GM18868 (cell line): ENCODE results near the gene LDLRAD3.

Experiments used
- ATAC-seq: cut with Tn5 transposase; IDR thresholded peaks from one replicate; pipeline ENCODE4 v1.9.1; 2021; ENCODE audit warnings: mild to moderate bottlenecking, moderate library complexity; ENCODE audit not compliant: unreplicated experiment

Gene LDLRAD3

DNA sequence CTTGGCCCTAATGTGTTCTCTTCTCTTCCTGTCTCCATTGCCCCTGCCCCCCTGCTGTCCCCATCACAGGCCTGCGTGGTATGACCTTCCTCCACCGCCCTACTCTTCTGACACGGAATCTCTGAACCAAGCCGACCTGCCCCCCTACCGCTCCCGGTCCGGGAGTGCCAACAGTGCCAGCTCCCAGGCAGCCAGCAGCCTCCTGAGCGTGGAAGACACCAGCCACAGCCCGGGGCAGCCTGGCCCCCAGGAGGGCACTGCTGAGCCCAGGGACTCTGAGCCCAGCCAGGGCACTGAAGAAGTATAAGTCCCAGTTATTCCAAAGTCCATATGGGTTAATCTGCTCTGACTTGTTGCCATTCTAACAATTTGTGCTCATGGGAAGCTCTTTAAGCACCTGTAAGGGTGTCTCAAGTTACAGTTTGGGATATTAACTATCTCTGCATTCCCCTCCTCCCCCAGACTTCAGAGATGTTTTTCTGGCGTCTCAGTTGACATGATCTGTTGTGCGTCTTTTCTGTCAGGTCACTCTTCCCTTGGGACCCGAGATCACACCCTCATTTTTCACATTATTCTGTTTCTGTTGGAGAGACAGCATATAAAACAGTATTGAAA is 285.3 kb downstream of the LDLRAD3 start:
- ATAC-seq, result no peak

- ATAC-seq, result no peak
These were observed 287.2 kb downstream of the LDLRAD3 start for GRCh38 chr11:36230779-36231699.

- ATAC-seq, result no peak
These were observed 289.3 kb downstream of the LDLRAD3 start for GRCh38 chr11:36233204-36233603.

DNA sequence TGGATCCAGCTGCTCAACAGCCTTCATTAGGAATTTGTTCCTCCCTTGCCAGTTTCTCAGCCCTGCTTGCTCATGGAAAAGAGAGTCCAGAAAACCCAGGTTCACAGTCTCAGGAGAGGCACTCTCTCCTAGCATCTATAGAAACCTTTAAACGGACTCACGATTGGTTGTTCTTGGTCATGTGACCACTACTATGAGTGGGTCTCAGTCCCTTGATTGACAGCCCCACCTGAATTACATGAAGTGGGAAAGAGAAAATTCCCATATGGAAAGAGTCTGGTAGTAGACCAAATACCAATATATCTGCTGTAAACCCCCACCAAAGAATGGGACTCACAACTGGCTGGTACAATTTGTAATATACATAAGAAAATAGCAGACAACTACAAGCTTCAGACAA is 291.0 kb downstream of the LDLRAD3 start:
- ATAC-seq, result no peak

DNA sequence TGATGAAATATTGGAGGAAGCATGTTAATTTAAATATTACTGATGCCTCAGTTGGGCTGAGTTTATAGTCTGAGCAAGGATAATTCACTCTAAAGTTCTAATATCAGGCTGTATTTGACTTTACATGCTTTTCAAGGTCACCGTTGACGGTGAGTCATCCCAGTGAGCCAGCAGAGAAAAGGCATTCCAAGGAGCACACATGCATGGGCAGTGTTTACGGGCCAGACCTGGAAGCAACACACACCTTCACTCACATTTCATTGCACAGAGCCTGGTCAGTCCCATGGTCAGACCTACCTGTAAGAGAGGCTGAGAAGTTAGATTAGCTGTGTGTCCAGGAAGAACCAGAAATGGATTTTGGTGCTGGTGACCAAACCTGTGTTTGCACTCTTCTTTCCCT is 291.9 kb downstream of the LDLRAD3 start:
- ATAC-seq, result no peak

DNA sequence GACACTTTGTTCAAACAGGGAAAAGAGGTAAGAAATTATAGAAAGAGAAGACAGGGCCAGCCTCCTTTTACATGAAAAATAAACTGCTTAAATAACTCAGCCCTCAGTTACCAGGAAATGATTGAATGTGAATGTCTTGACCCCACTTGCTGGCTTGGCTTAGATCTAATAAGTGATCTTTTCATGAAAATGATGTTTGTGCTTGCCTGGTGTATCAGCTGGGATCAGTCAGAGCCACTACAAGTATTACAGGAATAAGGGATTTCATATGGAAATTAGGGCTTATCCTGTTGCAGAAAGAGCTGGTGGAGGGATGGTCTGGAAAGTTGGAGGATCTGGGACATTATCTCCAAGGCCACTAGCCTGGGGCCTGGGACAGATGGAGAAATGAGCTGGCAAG is 293.5 kb downstream of the LDLRAD3 start:
- no peak for ATAC-seq

DNA sequence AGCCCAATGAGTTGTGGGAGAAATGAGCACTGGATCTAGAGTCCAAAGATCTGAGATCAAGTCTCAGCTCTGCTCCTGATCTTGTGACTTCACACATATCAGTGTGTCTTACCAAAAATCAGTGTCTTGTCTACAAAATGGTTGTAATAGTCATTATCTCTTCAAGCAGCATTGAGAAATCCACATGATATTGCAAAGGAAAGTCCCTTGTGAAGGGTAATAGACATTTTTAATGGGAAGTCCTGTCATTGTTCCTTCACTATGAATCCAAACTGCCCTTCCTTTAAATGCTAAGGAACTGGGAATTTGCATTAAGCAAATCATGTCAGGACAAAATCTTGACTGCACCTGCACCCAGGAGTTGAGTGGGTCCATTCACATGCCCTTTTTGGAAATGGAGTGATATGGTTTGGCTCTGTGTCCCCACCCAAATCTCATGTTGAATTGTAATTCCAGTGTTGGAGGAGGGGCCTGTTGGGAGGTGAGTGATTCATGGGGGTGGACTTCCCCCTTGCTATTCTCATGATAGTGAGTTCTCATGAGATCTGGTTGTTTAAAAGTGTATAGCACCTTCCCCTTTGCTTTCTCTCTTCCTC is 294.3 kb downstream of the LDLRAD3 start:
- no peak for ATAC-seq

DNA sequence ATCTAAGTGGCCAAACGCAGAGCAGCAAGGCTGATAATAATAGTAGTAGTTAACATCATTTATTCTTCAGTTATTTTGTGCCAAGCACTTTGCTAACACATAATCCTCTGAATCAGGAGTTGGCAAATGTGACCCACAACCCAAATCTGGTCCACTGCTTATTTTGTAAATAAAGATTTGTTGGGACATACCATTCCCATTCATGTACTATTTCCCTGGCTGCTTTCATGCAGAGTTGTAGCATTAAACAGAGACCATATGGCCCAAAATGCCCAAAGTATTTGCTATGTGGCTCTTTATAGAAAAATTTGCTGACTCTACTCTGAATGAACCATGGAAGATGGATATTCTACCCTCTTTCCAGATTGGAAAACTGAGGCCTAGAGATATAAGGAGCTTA is 295.0 kb downstream of the LDLRAD3 start:
- ATAC-seq, result no peak

DNA sequence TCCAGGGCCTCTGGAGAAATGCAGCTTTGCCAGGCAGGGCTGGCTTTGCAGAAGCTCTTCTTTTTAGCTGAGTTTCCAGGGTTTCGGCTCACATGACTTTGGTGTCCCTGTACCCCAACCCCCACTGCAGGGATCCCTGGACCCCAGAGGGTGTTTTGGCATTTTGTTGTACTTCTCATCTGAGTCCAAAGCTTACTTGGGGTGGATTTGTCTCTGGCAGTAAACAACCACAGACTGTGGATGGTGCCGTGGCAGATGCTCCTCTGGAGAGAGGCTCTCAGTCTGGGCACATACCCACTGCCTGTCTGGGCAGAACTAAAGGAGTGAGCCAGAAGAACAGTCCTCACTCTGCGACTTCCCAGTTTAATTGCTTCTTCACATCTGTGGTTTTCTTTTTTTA is 295.8 kb downstream of the LDLRAD3 start:
- ATAC-seq, result no peak

DNA sequence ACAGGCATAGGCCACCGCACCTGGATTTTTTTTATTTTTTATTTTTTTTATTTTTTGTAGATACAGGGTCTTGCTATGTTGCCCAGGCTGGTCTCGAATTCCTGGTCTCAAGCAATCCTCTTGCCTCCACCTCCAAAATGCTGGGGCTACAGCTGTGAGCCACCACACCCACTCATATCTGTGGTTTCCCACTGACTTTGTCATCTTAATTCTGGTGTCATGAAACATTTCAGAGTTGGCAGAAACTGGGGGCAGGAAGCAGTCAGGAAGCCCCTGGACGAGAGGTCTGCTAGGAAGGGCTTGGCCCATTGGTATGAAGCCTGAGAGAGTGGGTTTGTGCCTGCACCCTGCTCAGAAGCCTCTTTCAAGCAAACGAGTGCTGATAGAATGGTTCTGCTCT is 296.3 kb downstream of the LDLRAD3 start:
- ATAC-seq, result no peak

GRCh38 chr11:36240801-36241200 is 296.9 kb downstream of the LDLRAD3 start:
- ATAC-seq, result no peak

DNA sequence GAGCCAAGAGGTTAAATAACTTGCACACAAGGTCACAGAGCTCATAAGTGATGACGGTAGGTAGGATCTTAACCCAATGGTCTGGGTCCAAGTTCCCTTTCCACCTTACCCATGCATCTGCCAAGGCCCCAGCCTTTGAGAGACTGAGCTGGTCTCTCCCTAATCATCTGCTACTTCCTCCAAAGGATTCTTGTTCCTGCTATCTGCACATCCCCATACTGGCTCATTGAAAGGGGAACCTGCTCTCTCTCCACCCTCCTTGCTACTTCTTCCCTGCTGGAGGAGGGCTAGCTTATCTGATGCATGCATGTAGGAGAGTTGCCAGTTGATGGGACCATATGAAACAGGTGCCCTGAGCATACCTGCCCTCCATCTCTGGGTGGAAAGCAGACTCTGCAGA is 297.6 kb downstream of the LDLRAD3 start:
- ATAC-seq, result no peak

DNA sequence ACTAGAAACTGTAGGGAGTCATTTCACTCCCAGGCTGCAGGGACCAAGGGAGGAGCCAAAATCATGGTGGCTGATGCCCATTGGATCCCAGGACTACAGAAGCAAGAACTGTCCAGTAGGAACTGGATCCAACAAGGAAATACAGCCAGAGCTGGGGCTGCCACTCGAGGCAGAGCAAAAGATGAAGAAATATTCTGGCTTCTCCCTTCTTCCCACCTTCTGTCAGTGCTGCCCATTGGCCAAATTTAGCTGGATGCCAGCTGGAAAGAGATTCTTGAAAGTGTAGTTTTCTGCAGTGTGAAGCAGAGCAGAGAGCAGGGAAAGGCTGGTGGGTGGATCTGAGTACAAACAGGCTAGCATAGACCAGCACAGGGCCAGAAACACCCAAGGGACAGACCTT is 299.8 kb downstream of the LDLRAD3 start:
- no peak for ATAC-seq

- no peak for ATAC-seq
These were observed 303.6 kb downstream of the LDLRAD3 start for GRCh38 chr11:36247493-36247892.

GRCh38 chr11:36248436-36248835 is 304.6 kb downstream of the LDLRAD3 start:
- ATAC-seq, result no peak

DNA sequence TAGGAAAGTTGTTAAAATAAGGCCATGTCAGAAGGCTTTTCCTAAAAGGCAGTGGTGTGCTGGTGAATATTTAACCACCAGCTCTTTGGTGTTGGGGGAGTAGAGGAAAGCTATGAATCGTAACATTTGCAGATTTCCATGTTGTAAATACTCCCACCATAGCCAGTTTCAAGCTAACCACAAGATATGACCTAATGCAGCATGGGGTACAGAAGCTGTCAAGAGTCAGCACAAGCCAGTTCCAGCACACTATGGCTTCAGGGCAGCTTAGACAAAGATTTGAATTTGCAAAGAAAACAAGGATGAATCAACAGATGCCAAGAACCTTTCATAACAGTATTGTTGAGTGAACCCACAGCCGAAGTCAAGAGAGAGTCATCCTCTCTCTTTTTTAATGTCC is 305.4 kb downstream of the LDLRAD3 start:
- ATAC-seq, result no peak

DNA sequence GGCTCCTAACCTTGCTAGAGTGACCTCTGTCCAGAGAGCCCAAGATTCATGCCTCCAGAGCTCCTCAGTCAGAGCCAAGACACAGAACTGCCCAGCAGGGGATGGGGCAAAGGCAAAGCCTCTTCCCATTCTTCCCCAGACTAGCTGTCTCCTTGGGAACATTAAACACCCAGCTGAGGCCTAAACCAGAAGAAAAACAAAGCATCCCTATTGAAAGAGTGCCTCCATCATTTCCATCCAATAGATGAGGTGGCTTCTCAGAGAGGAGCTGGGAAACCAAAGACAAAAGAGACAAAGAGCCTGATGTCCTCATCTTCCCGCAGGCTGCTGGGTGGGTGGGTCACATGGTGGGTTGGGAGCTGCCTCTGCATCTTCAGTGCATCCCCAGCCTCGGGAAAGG is 308.0 kb downstream of the LDLRAD3 start:
- ATAC-seq, result no peak

DNA sequence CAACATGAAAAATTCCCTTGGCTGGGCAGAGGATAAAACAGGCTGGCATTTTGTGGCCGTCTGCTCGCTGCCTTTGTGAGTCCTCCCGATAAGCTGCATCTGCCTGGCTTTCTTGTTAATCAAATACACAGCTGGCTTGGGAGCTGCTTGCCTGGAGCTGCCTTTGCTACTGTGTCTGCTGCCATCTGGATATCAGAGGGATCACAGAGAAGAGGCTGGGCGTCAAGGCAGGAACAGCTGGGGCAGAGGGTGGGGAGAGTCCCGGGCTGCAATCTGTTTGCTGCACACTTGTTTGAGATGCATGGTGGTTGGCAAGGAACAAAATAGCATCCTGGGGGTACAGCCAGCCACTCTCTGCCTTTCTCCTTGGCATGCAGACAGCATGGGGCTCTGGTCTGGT is 309.4 kb downstream of the LDLRAD3 start:
- no peak for ATAC-seq

GRCh38 chr11:36254713-36255112 is 310.9 kb downstream of the LDLRAD3 start:
- no peak for ATAC-seq

GRCh38 chr11:36257351-36257750 is 313.5 kb downstream of the LDLRAD3 start:
- ATAC-seq, result no peak

GRCh38 chr11:36258730-36259360 is 315.0 kb downstream of the LDLRAD3 start:
- no peak for ATAC-seq

GRCh38 chr11:36261094-36261493 is 317.2 kb downstream of the LDLRAD3 start:
- no peak for ATAC-seq
